IMR-90 (cell line): ENCODE results near the gene AMY1C. TPM values are rescaled to one million over a fixed set of nuclear protein-coding genes. Genes with fewer than 3 reads are reported as not detected.
"Not testable (repeated sequence)": the region's sequence is repeated elsewhere in the genome, so short reads cannot be mapped to it uniquely, and the experiment has no call there.

Source experiments
- ATAC-seq: fragments of 200-7000 bp; cut with Tn5 transposase; 2 replicates; pipeline ENCODE4 v1.9.1; 2020; ENCODE audit warnings: low read depth, mild to moderate bottlenecking, moderate library complexity
- Bru-seq: library from RNA; stranded (reverse); fragments of 400-500 nt; gene quantifications from one replicate; lab custom pipeline; 2021; lab: Mats Ljungman, UMichigan
- BruChase-seq, 2 experiments: library from RNA; stranded (reverse); fragments of 400-500 nt; gene quantifications; one replicate each; lab custom pipeline; 2021; lab: Mats Ljungman, UMichigan
- BruUV-seq: library from RNA; stranded (reverse); fragments of 400-500 nt; replicated peaks from 2 replicates; lab custom pipeline; 2021; lab: Mats Ljungman, UMichigan
- CTCF ChIA-PET: fragments of 300-600 bp; formaldehyde crosslinking; extraction: SDS; loops from one replicate; lab custom pipeline; 2021; ENCODE audit warnings: antibody characterized with exemption; lab: Yijun Ruan, JAX
- POLR2A ChIA-PET: fragments of 300-600 bp; sonication (Branson Sonifier 250); formaldehyde crosslinking; loops from one replicate; lab custom pipeline; 2022; ENCODE audit warnings: antibody characterized with exemption; ENCODE audit not compliant: unreplicated experiment; lab: Charles Lee
- DNase-seq: peaks from one replicate; pipeline ENCODE4 v3.0.0; 2013
- H2AFZ ChIP-seq: replicated peaks from 2 replicates; pipeline ENCODE3; 2013; ENCODE audit warnings: low read length, mild to moderate bottlenecking; ENCODE audit not compliant: poor library complexity
- H2AK5ac ChIP-seq: 2 replicates; pipeline ENCODE4 v1.6.1; 2013; ENCODE audit warnings: low read depth, low read length, inconsistent platforms
- H2AK9ac ChIP-seq: replicated peaks from 2 replicates; pipeline ENCODE3; 2013; ENCODE audit warnings: mild to moderate bottlenecking, low read depth, low read length, moderate library complexity; ENCODE audit not compliant: poor library complexity
- H2BK120ac ChIP-seq: 2 replicates; pipeline ENCODE4 v1.6.1; 2013; ENCODE audit warnings: low read depth, low read length, inconsistent platforms
- H2BK15ac ChIP-seq: 3 replicates; pipeline ENCODE4 v1.6.1; 2013; ENCODE audit warnings: low read depth, low read length, inconsistent platforms
- H2BK20ac ChIP-seq: 2 replicates; pipeline ENCODE4 v1.6.1; 2013; ENCODE audit warnings: low read depth, mild to moderate bottlenecking, inconsistent platforms, low read length, moderate library complexity
- H2BK5ac ChIP-seq: 2 replicates; pipeline ENCODE4 v1.6.1; 2013; ENCODE audit warnings: mild to moderate bottlenecking, low read depth, low read length, inconsistent platforms; ENCODE audit not compliant: poor library complexity, severe bottlenecking
- H3K14ac ChIP-seq: replicated peaks from 2 replicates; pipeline ENCODE4 v1.6.1; 2013; ENCODE audit warnings: low read depth, low read length, inconsistent platforms
- H3K18ac ChIP-seq: 2 replicates; pipeline ENCODE4 v1.6.1; 2013; ENCODE audit warnings: low read depth, low read length, control low read depth
- H3K23ac ChIP-seq: 2 replicates; pipeline ENCODE4 v1.6.1; 2013; ENCODE audit warnings: low read depth, low read length, inconsistent platforms
- H3K27ac ChIP-seq: 2 replicates; pipeline ENCODE4 v1.5.1; 2013; ENCODE audit warnings: mild to moderate bottlenecking, control low read depth, low read length; ENCODE audit not compliant: insufficient read depth
- H3K27me3 ChIP-seq: 2 replicates; pipeline ENCODE4 v1.6.1; 2013; ENCODE audit warnings: low read length; ENCODE audit not compliant: control insufficient read depth, insufficient read depth
- H3K36me3 ChIP-seq: 2 replicates; pipeline ENCODE4 v1.6.1; 2013; ENCODE audit warnings: low read length, mixed read lengths; ENCODE audit not compliant: control insufficient read depth, insufficient read depth
- H3K4ac ChIP-seq: 2 replicates; pipeline ENCODE4 v1.6.1; 2013; ENCODE audit warnings: low read depth, low read length, inconsistent platforms
- H3K4me1 ChIP-seq: 2 replicates; pipeline ENCODE4 v1.6.1; 2013; ENCODE audit warnings: low read length, mixed read lengths; ENCODE audit not compliant: control insufficient read depth, insufficient read depth
- H3K4me2 ChIP-seq: 2 replicates; pipeline ENCODE4 v1.6.1; 2013; ENCODE audit warnings: low read depth, mild to moderate bottlenecking, control low read depth, low read length, moderate library complexity
- H3K4me3 ChIP-seq: 2 replicates; pipeline ENCODE4 v1.5.1; 2013; ENCODE audit warnings: low read depth, mild to moderate bottlenecking, control low read depth, low read length, moderate library complexity; ENCODE audit not compliant: insufficient read depth
- H3K56ac ChIP-seq: 2 replicates; pipeline ENCODE4 v1.6.1; 2013; ENCODE audit warnings: low read length, inconsistent platforms; ENCODE audit not compliant: insufficient read depth; ENCODE audit errors: extremely low read depth
- H3K79me1 ChIP-seq, 2 experiments: 2 replicates each; pipeline ENCODE4 v1.6.1; 2013; ENCODE audit warnings: low read length in 2 of 2, inconsistent platforms in 1 of 2, low read depth in 1 of 2
- H3K9ac ChIP-seq: 2 replicates; pipeline ENCODE4 v1.6.1; 2013; ENCODE audit warnings: low read depth, low read length, control low read depth
- H3K9me1 ChIP-seq: 2 replicates; pipeline ENCODE4 v1.6.1; 2013; ENCODE audit warnings: low read length, inconsistent platforms; ENCODE audit not compliant: insufficient read depth
- H3K9me3 ChIP-seq: 2 replicates; pipeline ENCODE4 v1.6.1; 2013; ENCODE audit warnings: low read length; ENCODE audit not compliant: control insufficient read depth, insufficient read depth
- H4K20me1 ChIP-seq: 2 replicates; pipeline ENCODE4 v1.6.1; 2013; ENCODE audit warnings: low read length, inconsistent platforms; ENCODE audit not compliant: insufficient read depth
- H4K5ac ChIP-seq: 2 replicates; pipeline ENCODE4 v1.6.1; 2013; ENCODE audit warnings: mild to moderate bottlenecking, low read depth, low read length, control low read depth
- H4K8ac ChIP-seq, 2 experiments: 2 replicates each; pipeline ENCODE4 v1.6.1; 2013; ENCODE audit warnings: low read depth in 2 of 2, low read length in 2 of 2, control low read depth in 1 of 2, inconsistent platforms in 1 of 2
- H4K91ac ChIP-seq: 2 replicates; pipeline ENCODE4 v1.6.1; 2013; ENCODE audit warnings: low read depth, low read length, inconsistent platforms; ENCODE audit not compliant: insufficient read depth
- WGBS, 2 experiments: methylation state at CpG; one replicate each; pipeline versions ENCODE4 v1.1.5 to v1.1.7; 2013; ENCODE audit warnings: missing lambda C conversion rate in 2 of 2; ENCODE audit not compliant: insufficient read length in 1 of 2; ENCODE audit errors: extremely low coverage in 2 of 2; 5-methylcytosine and 5-hydroxymethylcytosine counted together
- dilution Hi-C: fragments of 300-500 bp; cut with HindIII; formaldehyde crosslinking; loops from one replicate; pipeline ENCODE4 v1.14.3; 2018; ENCODE audit warnings: low sequenced_read_pairs; ENCODE audit not compliant: unreplicated experiment
- in situ Hi-C: fragments of 300-500 bp; cut with MboI; formaldehyde crosslinking; loops from 3 replicates; pipeline ENCODE4 v1.14.3; 2019; ENCODE audit warnings: low sequenced_read_pairs, inconsistent platforms, mixed read lengths
- intact Hi-C: fragments of 100-400 bp; cut with micrococcal nuclease; formaldehyde crosslinking; loops from 2 replicates; pipeline ENCODE4 v1.10.0; 2022
- long read RNA-seq: library from polyadenylated mRNA; unstranded; transcript quantifications from one replicate; pipeline ENCODE4 v2.0.0, GENCODE V29; 2021; ENCODE audit not compliant: unreplicated experiment
- polyA plus RNA-seq, 3 experiments: library from polyadenylated mRNA; depleted of rRNA; stranded (reverse); fragments of >200 nt; gene quantifications; 2 replicates each; pipeline ENCODE4 v1.2.3, GENCODE V29; 2012; ENCODE audit warnings: low replicate concordance in 1 of 3
- total RNA-seq: library from RNA; depleted of rRNA; stranded (reverse); fragments of >200 nt; gene quantifications from 2 replicates; pipeline ENCODE4 v1.2.3, GENCODE V29; 2012; rRNA removed

AMY1C gene
- total RNA-seq (not detected in 2 replicates), polyA plus RNA-seq (2012; rRNA removed) (not detected in 2 replicates), Bru-seq, nascent RNA (not detected), BruChase-seq, experiment 1, labeled RNA remaining after a 6-hour chase (not detected), BruChase-seq, experiment 2, labeled RNA remaining after a 2-hour chase (not detected)
- polyA plus RNA-seq (2012; cell fraction: cytosol; rRNA removed), result not detected in 2 replicates
- not detected in 2 replicates for polyA plus RNA-seq (2012; cell fraction: nucleus; rRNA removed; ENCODE audit: low replicate concordance)
- long read RNA-seq, result 0 reads

- dilution Hi-C loops, H4K20me1 ChIP-seq: not testable (repeated sequence)
These were observed at the start of gene AMY1C for GRCh38 chr1:103749598-103749997. AMY1C (plus strand) TSS chr1:103749898; CDS start chr1:103750470, 572 bp downstream.

GRCh38 chr1:103700669-103701068 lies 49.0 kb upstream of the AMY1C start:
- H2BK5ac ChIP-seq, H2BK20ac ChIP-seq, DNase-seq, H3K27ac ChIP-seq, CTCF ChIA-PET, H2AFZ ChIP-seq, H4K91ac ChIP-seq, dilution Hi-C loops, H3K18ac ChIP-seq, H3K9me1 ChIP-seq, H4K5ac ChIP-seq, H2AK5ac ChIP-seq, H3K79me1 ChIP-seq, ATAC-seq, H3K14ac ChIP-seq, H4K20me1 ChIP-seq, H3K4me1 ChIP-seq, H3K36me3 ChIP-seq, H3K56ac ChIP-seq, H3K4me2 ChIP-seq, H3K4me3 ChIP-seq, H3K27me3 ChIP-seq, H2AK9ac ChIP-seq, intact Hi-C loops, POLR2A ChIA-PET, H4K8ac ChIP-seq, H3K4ac ChIP-seq, H2BK120ac ChIP-seq, H2BK15ac ChIP-seq, H3K9ac ChIP-seq, H3K23ac ChIP-seq, in situ Hi-C loops, BruUV-seq, H3K9me3 ChIP-seq: not testable (repeated sequence)
- WGBS, 2 experiments, result no CpG with 5 or more reads among the region's 4 CpGs

More at GRCh38 chr1:103749598-103749997, at the start of gene AMY1C:
- WGBS, 2 experiments, result no CpG with 5 or more reads among the region's 5 CpGs
- H4K91ac ChIP-seq, H3K79me1 ChIP-seq, H3K4me3 ChIP-seq, H3K9ac ChIP-seq, H3K18ac ChIP-seq, H2BK120ac ChIP-seq, POLR2A ChIA-PET, H3K36me3 ChIP-seq, H3K56ac ChIP-seq, in situ Hi-C loops, BruUV-seq, H3K9me1 ChIP-seq, H3K4me1 ChIP-seq, intact Hi-C loops, H2AFZ ChIP-seq, H2BK5ac ChIP-seq, H2BK20ac ChIP-seq, H3K9me3 ChIP-seq, H3K27me3 ChIP-seq, H3K14ac ChIP-seq, CTCF ChIA-PET, H3K4me2 ChIP-seq, H2BK15ac ChIP-seq, H2AK9ac ChIP-seq, H2AK5ac ChIP-seq, DNase-seq, H3K23ac ChIP-seq, ATAC-seq, H3K4ac ChIP-seq, H4K5ac ChIP-seq, H4K8ac ChIP-seq, H3K27ac ChIP-seq: not testable (repeated sequence)
